BLaER1 (cell line): ENCODE data around the gene ISCA2.

Experiments
- H3K27ac ChIP-seq: shearing (Covaris generic); formaldehyde crosslinking; 2 replicates; pipeline ENCODE4 v1.8.1; 2022
- H3K27me3 ChIP-seq: shearing (Covaris generic); formaldehyde crosslinking; 2 replicates; pipeline ENCODE4 v1.8.1; 2022
- H3K36me3 ChIP-seq: shearing (Covaris generic); formaldehyde crosslinking; 2 replicates; pipeline ENCODE4 v1.8.1; 2022
- H3K4me1 ChIP-seq: shearing (Covaris generic); formaldehyde crosslinking; 2 replicates; pipeline ENCODE4 v1.8.1; 2022
- H3K4me2 ChIP-seq: shearing (Covaris generic); formaldehyde crosslinking; 2 replicates; pipeline ENCODE4 v1.8.1; 2022
- H3K4me3 ChIP-seq: shearing (Covaris generic); formaldehyde crosslinking; 2 replicates; pipeline ENCODE4 v1.8.1; 2022
- H3K9ac ChIP-seq: shearing (Covaris generic); formaldehyde crosslinking; 2 replicates; pipeline ENCODE4 v1.8.1; 2022
- H3K9me3 ChIP-seq: shearing (Covaris generic); formaldehyde crosslinking; 2 replicates; pipeline ENCODE4 v1.8.1; 2022
- H4K20me1 ChIP-seq: shearing (Covaris generic); formaldehyde crosslinking; 2 replicates; pipeline ENCODE4 v1.8.1; 2022
- Cebpa-rat ChIP-seq: shearing (Covaris generic); IDR thresholded peaks from 2 replicates; pipeline ENCODE4 v1.8.1; 2022

Gene ISCA2

DNA sequence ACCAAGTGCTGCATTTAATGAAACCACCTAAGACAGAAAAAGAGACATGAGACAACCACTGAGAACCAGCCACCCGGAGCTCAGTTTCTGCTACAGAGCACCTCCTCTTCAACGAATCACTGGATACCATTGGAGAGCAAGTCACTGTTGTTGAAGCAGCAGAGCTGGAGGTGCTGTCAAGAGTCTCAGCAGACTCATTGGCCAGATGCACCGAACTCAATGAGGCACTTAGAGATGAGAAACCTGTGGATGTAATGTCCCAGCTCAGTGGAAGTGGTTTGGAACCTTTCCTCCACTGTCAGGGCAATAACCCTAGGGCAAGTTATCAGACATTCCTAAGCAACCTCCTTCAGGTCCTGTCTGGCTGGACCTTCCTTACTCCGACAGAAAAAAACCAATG lies 13.5 kb upstream of the ISCA2 start:
- Histone ChIP-seq H3K4me1 (no peaks in the 10 kb centered on the region), H3K9me3 (no peaks in the 10 kb centered on the region), H3K9ac (no peak overlapping the region), H3K4me3 (no peak overlapping the region), H3K36me3 (peaks cover 71% of the 10 kb centered on the region), H3K4me2 (no peak overlapping the region), H4K20me1 (0 out of 2 replicates have a peak, but pooled peaks cover 6% of the 10 kb centered on the region), H3K27me3 (no peaks in the 10 kb centered on the region), H3K27ac (no peak overlapping the region)
- TF ChIP-seq Cebpa-rat: no peak

DNA sequence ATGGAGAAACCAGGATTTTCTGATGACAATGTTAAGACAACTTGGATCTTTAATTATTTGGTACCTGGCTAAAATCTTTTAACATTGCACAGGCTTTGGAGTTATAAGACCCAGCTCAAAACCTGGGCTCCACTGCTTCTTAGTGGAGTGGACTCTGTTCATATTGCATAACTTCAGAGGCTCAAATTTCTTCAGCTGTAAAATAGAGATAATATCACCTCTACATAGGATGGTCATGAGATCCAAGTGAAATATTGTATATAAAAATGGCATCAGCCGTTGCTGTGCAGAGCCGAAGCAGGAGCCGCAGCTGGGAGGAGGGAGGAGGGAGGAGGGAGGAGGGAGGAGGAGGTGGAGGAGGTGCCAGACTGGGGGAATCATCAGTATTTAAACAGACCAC lies 11.0 kb upstream of the ISCA2 start:
- Histone ChIP-seq H3K27ac (no peak overlapping the region), H3K36me3 (peaks cover 77% of the 10 kb centered on the region), H3K9ac (no peak overlapping the region), H3K27me3 (no peaks in the 10 kb centered on the region), H3K4me1 (no peaks in the 10 kb centered on the region), H4K20me1 (0 out of 2 replicates have a peak, but pooled peaks cover 14% of the 10 kb centered on the region), H3K9me3 (no peaks in the 10 kb centered on the region), H3K4me3 (no peak overlapping the region), H3K4me2 (no peak overlapping the region)
- TF ChIP-seq Cebpa-rat: no peak

GRCh38 chr14:74483321-74483720 lies 10.2 kb upstream of the ISCA2 start:
- Histone ChIP-seq H4K20me1 (0 out of 2 replicates have a peak, but pooled peaks cover 15% of the 10 kb centered on the region), H3K27ac (no peak overlapping the region), H3K4me2 (no peak overlapping the region), H3K9ac (no peak overlapping the region), H3K36me3 (peaks cover 83% of the 10 kb centered on the region), H3K4me1 (no peaks in the 10 kb centered on the region), H3K4me3 (no peak overlapping the region), H3K9me3 (no peaks in the 10 kb centered on the region), H3K27me3 (no peaks in the 10 kb centered on the region)
- TF ChIP-seq Cebpa-rat: no peak

DNA sequence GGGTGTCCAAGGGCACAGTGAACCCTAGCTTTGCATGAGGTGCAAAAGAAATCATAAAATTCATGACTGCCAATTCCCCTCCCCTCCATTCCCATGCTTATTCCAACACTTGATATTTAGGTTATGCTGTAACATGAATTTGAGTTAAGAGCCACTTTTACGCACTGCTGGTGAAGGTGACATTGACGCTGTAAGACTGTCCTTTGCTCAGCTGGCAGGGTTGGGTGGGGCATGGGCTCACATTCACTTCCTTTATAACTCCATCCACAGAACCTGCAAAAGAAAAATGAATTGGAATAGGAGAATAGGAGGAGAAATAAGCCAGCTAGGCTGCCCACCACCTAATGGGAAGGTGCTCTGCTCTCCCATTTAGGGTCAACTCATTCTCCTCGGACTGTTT lies 7.4 kb upstream of the ISCA2 start:
- Histone ChIP-seq H4K20me1 (peaks cover 27% of the 10 kb centered on the region), H3K4me2 (no peak overlapping the region), H3K4me3 (no peak overlapping the region), H3K4me1 (peaks cover 12% of the 10 kb centered on the region; the same call in 1 of the 2 replicates), H3K27ac (no peak overlapping the region), H3K9me3 (no peaks in the 10 kb centered on the region), H3K9ac (no peak overlapping the region), H3K27me3 (no peaks in the 10 kb centered on the region), H3K36me3 (peaks cover 56% of the 10 kb centered on the region)
- no peak for TF ChIP-seq Cebpa-rat

- H3K36me3 ChIP-seq: peaks cover 33% of the 10 kb centered on the region
- H4K20me1 ChIP-seq: peaks cover 40% of the 10 kb centered on the region
- H3K9ac ChIP-seq: no peak overlapping the region
- H3K27me3 ChIP-seq: peaks cover 7% of the 10 kb centered on the region; the same call in 1 of the 2 replicates
- H3K27ac ChIP-seq: no peak overlapping the region
- no peaks in the 10 kb centered on the region for H3K9me3 ChIP-seq
- H3K4me2 ChIP-seq: no peak overlapping the region
- no peak for TF ChIP-seq Cebpa-rat
- H3K4me1 ChIP-seq: peaks cover 28% of the 10 kb centered on the region
- no peak overlapping the region for H3K4me3 ChIP-seq
Observed at GRCh38 chr14:74488786-74489397, 4.7 kb upstream of the ISCA2 start.

- no peaks in the 10 kb centered on the region for H3K9me3 ChIP-seq
- no peak for TF ChIP-seq Cebpa-rat
- peaks cover 7% of the 10 kb centered on the region; the same call in 1 of the 2 replicates for H3K27me3 ChIP-seq
- H3K36me3 ChIP-seq: peaks cover 25% of the 10 kb centered on the region
- no peak overlapping the region for H3K27ac ChIP-seq
- no peak overlapping the region for H3K4me2 ChIP-seq
- no peak overlapping the region for H3K4me3 ChIP-seq
- no peak overlapping the region for H3K9ac ChIP-seq
- H3K4me1 ChIP-seq: peaks cover 43% of the 10 kb centered on the region
- peaks cover 46% of the 10 kb centered on the region for H4K20me1 ChIP-seq
Observed at GRCh38 chr14:74490486-74490885, 3.1 kb upstream of the ISCA2 start.

- H3K9ac ChIP-seq: peak overlapping the region; percentile 77
- no peak overlapping the region; the same call in 1 of the 2 replicates for H3K27ac ChIP-seq
- H3K36me3 ChIP-seq: peaks cover 32% of the 10 kb centered on the region
- peaks cover 7% of the 10 kb centered on the region; the same call in 1 of the 2 replicates for H3K27me3 ChIP-seq
- peaks cover 42% of the 10 kb centered on the region for H4K20me1 ChIP-seq
- H3K4me1 ChIP-seq: peaks cover 43% of the 10 kb centered on the region
- H3K4me2 ChIP-seq: peak overlapping the region; percentile 92
- H3K9me3 ChIP-seq: no peaks in the 10 kb centered on the region
- peak overlapping the region; percentile 81 for H3K4me3 ChIP-seq
- no peak for TF ChIP-seq Cebpa-rat
Observed at GRCh38 chr14:74491956-74492775, 1.4 kb upstream of the ISCA2 start.

DNA sequence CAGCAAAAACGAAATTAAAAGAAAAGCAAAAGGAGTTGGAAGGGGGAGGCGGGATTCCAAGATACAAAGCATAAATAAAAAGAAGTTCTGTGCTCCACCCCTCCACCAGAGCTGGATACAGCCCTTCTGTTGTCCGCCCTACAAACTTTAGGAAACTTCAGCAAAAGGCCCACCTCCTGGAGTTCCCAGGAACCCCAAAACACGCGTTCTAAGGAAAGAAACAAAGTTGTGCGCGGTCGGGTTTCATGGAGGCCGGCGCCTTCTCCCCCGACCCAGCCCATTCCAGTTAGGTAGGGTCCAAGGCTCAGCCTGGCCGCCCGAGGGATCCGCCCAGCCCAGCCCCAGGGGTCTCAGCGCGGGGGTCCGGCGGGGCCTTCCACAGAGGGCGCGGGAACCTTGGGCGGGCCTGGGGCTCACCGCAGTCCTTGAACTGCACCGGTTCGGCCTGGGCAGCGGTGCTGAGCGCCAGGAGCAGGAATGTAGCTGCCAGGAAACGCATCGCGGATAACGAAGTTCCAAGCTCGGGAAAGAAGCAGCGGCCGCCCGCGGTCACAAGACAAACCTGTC lies 706 bp upstream of the ISCA2 start, which contains the start of gene NPC2:
Gene NPC2 (minus strand): TSS at position 530 of the 567 bp plus-strand sequence. CDS start 31 bp downstream, at position 499.
- H3K4me1 ChIP-seq: peaks cover 43% of the 10 kb centered on the region

GRCh38 chr14:74495356-74495755 lies 1.8 kb downstream of the ISCA2 start:
- Histone ChIP-seq H3K4me1 (peaks cover 38% of the 10 kb centered on the region), H3K9me3 (no peaks in the 10 kb centered on the region), H3K4me3 (no peak overlapping the region), H4K20me1 (peaks cover 26% of the 10 kb centered on the region), H3K9ac (no peak overlapping the region), H3K4me2 (peak overlapping the region; percentile 91), H3K27me3 (peaks cover 7% of the 10 kb centered on the region; the same call in 1 of the 2 replicates), H3K36me3 (peaks cover 41% of the 10 kb centered on the region), H3K27ac (no peak overlapping the region)
- no peak for TF ChIP-seq Cebpa-rat

More for the DNA sequence above, 706 bp upstream of the ISCA2 start, which contains the start of gene NPC2:
- Histone ChIP-seq H3K27ac (peak within 1 kb of the TSS; percentile 89), H3K36me3 (peaks cover 33% of the 10 kb centered on the region), H3K9me3 (no peaks in the 10 kb centered on the region), H3K9ac (peak within 1 kb of the TSS; percentile 93), H3K4me2 (peak within 1 kb of the TSS; percentile 92), H4K20me1 (peaks cover 36% of the 10 kb centered on the region), H3K4me3 (peak within 1 kb of the TSS; percentile 89), H3K27me3 (peaks cover 7% of the 10 kb centered on the region; the same call in 1 of the 2 replicates)
- TF ChIP-seq Cebpa-rat: no peak
